Measurements from ENCODE around the gene NRP2.

GRCh38 chr2:205778356-205778755 is 96.1 kb downstream of the NRP2 start:
- no peak for TF ChIP-seq EP300 (IDR thresholded peaks at IDR 0.05; ENCODE audit: borderline replicate concordance)
- TF ChIP-seq TCF12 (IDR thresholded peaks at IDR 0.05; ENCODE audit: low read depth), result no peak
- TF ChIP-seq YY1 (IDR thresholded peaks at IDR 0.05; ENCODE audit: low read depth), result no peak
- TF ChIP-seq USF1 (IDR thresholded peaks at IDR 0.05), result no peak
- TF ChIP-seq EGR1 (IDR thresholded peaks at IDR 0.05), result no peak
- no peak for TF ChIP-seq CEBPB (IDR thresholded peaks at IDR 0.05)
